GM19438 (cell line): ENCODE measurements around the gene PPP1R1C.

ENCODE experiments used
- ATAC-seq: cut with Tn5 transposase; IDR thresholded peaks from one replicate; pipeline ENCODE4 v1.9.1; 2021; ENCODE audit warnings: low read depth; ENCODE audit not compliant: unreplicated experiment

The PPP1R1C gene

DNA sequence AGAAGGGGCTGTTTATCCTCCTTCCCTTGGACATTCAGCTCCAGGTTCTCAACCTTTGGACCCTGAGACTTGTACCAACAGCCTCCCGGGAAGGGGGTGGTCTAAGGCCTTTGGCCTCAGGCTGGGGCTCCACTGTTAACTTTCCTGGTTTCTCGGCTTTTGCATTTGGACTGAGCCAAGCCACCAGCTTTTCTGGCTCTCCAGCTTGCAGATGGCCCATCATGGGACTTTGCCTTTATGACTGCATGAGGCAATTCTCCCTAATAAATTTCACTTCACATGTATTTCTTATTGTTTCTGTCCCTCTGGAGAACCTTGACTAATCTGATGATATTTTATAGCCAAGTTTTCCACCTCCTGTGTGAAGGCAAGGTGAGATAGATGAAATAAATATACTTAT, 180.8 kb downstream of the PPP1R1C start:
- ATAC-seq = no peak

DNA sequence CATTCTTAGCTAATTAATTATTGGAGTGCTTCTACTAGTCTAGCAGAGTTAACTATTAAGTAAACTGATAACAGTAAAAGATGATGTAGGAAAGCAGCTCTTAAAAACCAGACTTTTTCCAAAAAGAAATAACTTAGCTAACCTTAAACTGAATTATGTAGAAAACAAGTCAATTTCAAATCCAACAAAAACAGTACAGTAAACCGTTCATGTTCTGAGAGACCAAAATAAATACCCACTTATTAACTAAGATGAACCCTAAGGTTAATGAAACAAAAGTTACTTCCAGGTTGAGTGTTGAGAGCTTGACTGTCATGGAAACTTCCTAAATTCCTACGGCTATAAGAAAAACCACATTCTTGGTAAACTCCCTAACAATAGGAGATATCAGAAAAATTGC, 181.2 kb downstream of the PPP1R1C start:
- no peak for ATAC-seq
